ENCODE data around the gene DNAH2.
A peak's percentile ranks its signal among the peaks of the same experiment; 100 is the strongest.

Gene DNAH2

GRCh38 chr17:7824021-7824924 is 106.7 kb downstream of the DNAH2 start:
- DNase-seq = no peak

GRCh38 chr17:7825206-7825990 is 107.9 kb downstream of the DNAH2 start:
- DNase-seq = no peak

GRCh38 chr17:7830616-7831015 is 113.1 kb downstream of the DNAH2 start:
- no peak for DNase-seq

- DNase-seq = no peak
Observed at GRCh38 chr17:7831233-7831632, 113.7 kb downstream of the DNAH2 start.

- no peak for DNase-seq
Observed at GRCh38 chr17:7832431-7832830, 114.9 kb downstream of the DNAH2 start.

GRCh38 chr17:7833011-7833794 is 115.7 kb downstream of the DNAH2 start:
- DNase-seq = no peak

- peak; percentile 71 to 87 for DNase-seq
Observed at GRCh38 chr17:7833795-7834541, 116.4 kb downstream of the DNAH2 start, which contains the start of gene KDM6B. TSS of gene KDM6B (plus strand) at chr17:7834217. CDS start at chr17:7845555, 11,338 bp downstream.

GRCh38 chr17:7834542-7834956 is 117.0 kb downstream of the DNAH2 start:
- DNase-seq = no peak

- peak; percentile 97 to 98 for DNase-seq
Observed at GRCh38 chr17:7834957-7835813, 117.6 kb downstream of the DNAH2 start.

GRCh38 chr17:7835814-7836595 is 118.5 kb downstream of the DNAH2 start:
- no peak for DNase-seq

GRCh38 chr17:7836596-7837407 is 119.3 kb downstream of the DNAH2 start:
- peak; percentile 93 to 97 for DNase-seq

GRCh38 chr17:7837408-7838088 is 120.0 kb downstream of the DNAH2 start:
- no peak for DNase-seq

- peak in 1 of 2 experiments; percentile 74 for DNase-seq
Observed at GRCh38 chr17:7838090-7839075, 120.8 kb downstream of the DNAH2 start.

- DNase-seq = peak in 1 of 2 experiments; percentile 38
Observed at GRCh38 chr17:7839190-7839875, 121.8 kb downstream of the DNAH2 start.

GRCh38 chr17:7839876-7840261 is 122.3 kb downstream of the DNAH2 start:
- DNase-seq = no peak

GRCh38 chr17:7840441-7840840 is 122.9 kb downstream of the DNAH2 start:
- DNase-seq = no peak

- DNase-seq = no peak
Observed at GRCh38 chr17:7840875-7841274, 123.3 kb downstream of the DNAH2 start.

All from NCI-H1930 (cell line).